Measurements from ENCODE around the gene PPP4R1. TPM values are rescaled to one million over a fixed set of nuclear protein-coding genes. Genes with fewer than 3 reads are reported as not detected.

The PPP4R1 gene
- total RNA-seq, 1 donor from 2014 or later: 151 TPM

DNA sequence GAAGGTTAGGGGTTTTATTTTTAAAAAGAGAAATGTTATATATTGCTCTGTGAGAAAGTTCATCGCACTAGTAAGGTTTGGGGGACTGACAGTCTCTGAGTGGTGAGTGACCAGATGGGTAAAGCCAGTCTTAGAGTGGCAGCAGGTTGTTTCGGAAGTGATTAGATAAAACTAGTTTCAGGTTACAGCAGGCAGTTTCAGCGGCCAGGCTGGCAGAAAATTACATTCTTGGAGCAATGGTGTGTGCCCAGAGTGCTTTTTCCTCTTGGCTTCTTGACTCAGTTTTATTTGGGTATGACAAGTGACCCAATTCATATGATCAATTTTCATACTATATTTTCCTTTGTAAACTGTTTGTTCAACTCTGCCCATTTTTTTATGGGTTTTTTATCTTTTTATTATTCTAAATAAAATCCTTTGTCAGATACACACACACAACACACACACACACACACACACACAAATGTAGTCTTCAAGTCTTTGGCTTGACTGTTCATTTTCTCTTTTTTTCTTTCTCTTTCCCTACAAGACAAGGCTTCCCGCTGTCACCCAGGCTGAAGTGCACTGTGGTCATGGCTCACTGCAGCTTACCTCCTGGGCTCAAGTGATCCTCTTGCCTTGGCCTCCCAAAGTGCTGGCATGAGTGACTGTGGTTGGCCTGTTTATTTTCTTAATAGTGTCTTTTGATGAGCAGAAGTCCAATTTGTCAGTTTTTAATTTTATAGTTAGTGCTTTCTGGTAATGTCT, 108.1 kb downstream of the PPP4R1 start:
- Histone ChIP-seq H3K36me3 (ENCODE audit: control insufficient read depth in 3 of 3, insufficient read depth in 3 of 3, low read length in 3 of 3) (no peaks in the 10 kb centered on the region), H3K9ac (ENCODE audit: low read depth in 1 of 3, low read length in 3 of 3) (no peak overlapping the region), H3K9me3 (ENCODE audit: control insufficient read depth in 3 of 3, low read length in 3 of 3) (no peaks in the 10 kb centered on the region), H3K27ac (ENCODE audit: low read depth, low read length) (no peak overlapping the region), H3K27me3 (ENCODE audit: control insufficient read depth in 3 of 3, insufficient read depth in 3 of 3, low read length in 3 of 3) (no peaks in the 10 kb centered on the region), H3K4me1 (ENCODE audit: control insufficient read depth in 3 of 3, insufficient read depth in 3 of 3, low read length in 3 of 3) (peaks cover 0 to 5% (median 3%) of the 10 kb centered on the region in 3 donors), H3K4me3 (ENCODE audit: low read length in 3 of 3) (no peak overlapping the region)

Small RNA genes within 50 kb of the gene (small RNA-seq; reads per million reads assigned to genes)
- gene RNU2-27P: not detected
- not detected for gene RNU6-903P

Other genes starting within 250 kb of the PPP4R1 start
- gene RALBP1, start 139.0 kb downstream of the PPP4R1 start, total RNA-seq: 29.2 TPM
- 16.7 TPM for gene RAB31, start 93.7 kb upstream of the PPP4R1 start, total RNA-seq

Measured in skeletal muscle tissue (tissue), 5 donors.